ENCODE data around the gene PTPRM. TPM values are rescaled to one million over a fixed set of nuclear protein-coding genes. Genes with fewer than 3 reads are reported as not detected.

The PTPRM gene
- total and polyA plus RNA-seq, 2 of the 8 experiments (the other 6 are each of a cell fraction or from before 2014, with no cell fraction given), result 4.1 to 7.0 TPM

DNA sequence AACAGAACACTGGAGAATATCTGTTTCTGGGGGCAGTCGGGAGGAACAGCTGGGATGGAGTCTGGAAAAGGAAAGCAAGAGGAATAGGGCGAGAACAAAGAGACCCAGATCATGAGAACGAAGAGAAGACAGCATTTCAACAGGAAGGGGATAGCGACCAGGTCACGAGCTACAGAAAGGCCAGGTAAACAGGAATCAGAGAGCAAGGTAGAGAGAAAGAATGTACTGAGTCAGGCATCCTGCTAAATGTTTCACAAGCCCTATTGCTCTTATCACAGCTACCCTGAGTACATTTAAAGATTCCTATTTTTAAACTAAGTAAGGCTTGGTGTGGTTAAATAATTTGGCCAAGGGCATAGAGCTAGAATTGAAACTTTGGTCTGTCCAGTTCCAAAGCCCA lies 787.2 kb downstream of the PTPRM start:
- no peak overlapping the region for H2AFZ ChIP-seq (ENCODE audit: low read length)
- no peak overlapping the region for H3K4ac ChIP-seq (replicated peaks; ENCODE audit: insufficient read length, low read depth, low read length)
- 83% methylated on average over 5 of the region's 5 CpGs; no CpG with 5 or more reads in 1 of the 2 experiments for WGBS, 2 experiments (ENCODE audit: extremely low coverage in 1 of 2, insufficient coverage in 1 of 2, insufficient read length in 1 of 2, insufficient replicate concordance in 2 of 2, low coverage in 1 of 2, low lambda C conversion rate in 2 of 2, missing lambda C conversion rate in 1 of 2)
- no peaks in the 10 kb centered on the region for H3K36me3 ChIP-seq (ENCODE audit: control insufficient read depth in 2 of 4, insufficient read depth in 4 of 4, low read length in 3 of 4)
- no peak overlapping the region for H3K4me3 ChIP-seq (ENCODE audit: extremely low read depth in 1 of 4, insufficient read depth in 2 of 4, low read depth in 3 of 4, low read length in 4 of 4)
- no peak overlapping the region for H4K5ac ChIP-seq (ENCODE audit: insufficient read length, low read depth, low read length)
- no peak overlapping the region for H3K4me2 ChIP-seq (ENCODE audit: insufficient read depth in 1 of 2, low read depth in 2 of 2, low read length in 2 of 2)
- no peaks in the 10 kb centered on the region for H4K20me1 ChIP-seq (replicated peaks in 1 of 2; ENCODE audit: control insufficient read depth in 1 of 2, insufficient read depth in 2 of 2, low read length in 2 of 2)
- no peaks in the 10 kb centered on the region for H3K27me3 ChIP-seq (replicated peaks in 1 of 4; ENCODE audit: control insufficient read depth in 3 of 4, extremely low read depth in 1 of 4, insufficient read depth in 3 of 4, low read length in 3 of 4)
- H2BK5ac ChIP-seq (ENCODE audit: low read depth, low read length), result no peak overlapping the region
- no peak overlapping the region for H4K91ac ChIP-seq (replicated peaks; ENCODE audit: insufficient read length, low read length)
- H3K23me2 ChIP-seq (ENCODE audit: low read depth, low read length), result no peaks in the 10 kb centered on the region
- peaks cover 3 to 10% (median 7%) of the 10 kb centered on the region in 4 experiments; a peak in 5 of 7 replicates for H3K4me1 ChIP-seq (replicated peaks in 1 of 4; ENCODE audit: control insufficient read depth in 3 of 4, insufficient read depth in 4 of 4, low read length in 3 of 4)
- no peak overlapping the region for H2BK12ac ChIP-seq (ENCODE audit: low read depth, low read length)
- H3K27ac ChIP-seq (ENCODE audit: low read depth, low read length), result no peak overlapping the region
- no peaks in the 10 kb centered on the region for H3K79me2 ChIP-seq (ENCODE audit: control insufficient read depth in 1 of 2, insufficient read depth in 2 of 2, low read length in 2 of 2)
- no peak overlapping the region for H2BK120ac ChIP-seq (replicated peaks; ENCODE audit: low read depth, low read length)
- POLR2A ChIA-PET (ENCODE audit: partially characterized antibody), result no interaction called here
- H3K9me3 ChIP-seq (ENCODE audit: insufficient read depth in 2 of 2, low read depth in 1 of 2, low read length in 1 of 2), result 0 out of 4 replicates have a peak, but pooled peaks cover 0 to 2% of the 10 kb centered on the region in 2 experiments
- no peak overlapping the region for H2BK20ac ChIP-seq (ENCODE audit: low read length)
- FAIRE-seq (no peak), DNase-seq (ENCODE audit: low read depth in 1 of 2, low spot score in 2 of 2) (no peak)
- H3K79me1 ChIP-seq (ENCODE audit: low read depth, low read length), result no peaks in the 10 kb centered on the region
- no peak overlapping the region for H2BK15ac ChIP-seq (ENCODE audit: low read length)
- no peak overlapping the region for H4K8ac ChIP-seq (ENCODE audit: extremely low read depth, insufficient read depth, low read length)
- CTCF ChIA-PET (ENCODE audit: partially characterized antibody), result interaction anchor here (0.6 to 1.6 kb wide), 3 partner anchors 14 to 334 kb away, joined by 3 to 4 read pairs (median 3); no protein-coding TSS in a partner anchor
- H3K18ac ChIP-seq (ENCODE audit: extremely low read depth, low read length), result no peak overlapping the region
- H2AK5ac ChIP-seq (ENCODE audit: low read depth, low read length), result no peak overlapping the region
- no peak overlapping the region for H3K9ac ChIP-seq (replicated peaks in 1 of 4; ENCODE audit: extremely low read depth in 1 of 4, low read depth in 3 of 4, low read length in 3 of 4)
- no peak overlapping the region for H3K56ac ChIP-seq (replicated peaks; ENCODE audit: insufficient read length, low read depth, low read length)
- no peak overlapping the region for H3K14ac ChIP-seq (ENCODE audit: insufficient read length)
- no peak overlapping the region for H3K23ac ChIP-seq (ENCODE audit: insufficient read length)
- no peak for TF ChIP-seq SIRT6 (IDR thresholded peaks at IDR 0.05; ENCODE audit: low read length)
- TF ChIP-seq, protein P1, sequence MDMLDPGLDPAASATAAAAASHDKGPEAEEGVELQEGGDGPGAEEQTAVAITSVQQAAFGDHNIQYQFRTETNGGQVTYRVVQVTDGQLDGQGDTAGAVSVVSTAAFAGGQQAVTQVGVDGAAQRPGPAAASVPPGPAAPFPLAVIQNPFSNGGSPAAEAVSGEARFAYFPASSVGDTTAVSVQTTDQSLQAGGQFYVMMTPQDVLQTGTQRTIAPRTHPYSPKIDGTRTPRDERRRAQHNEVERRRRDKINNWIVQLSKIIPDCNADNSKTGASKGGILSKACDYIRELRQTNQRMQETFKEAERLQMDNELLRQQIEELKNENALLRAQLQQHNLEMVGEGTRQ (IDR thresholded peaks at IDR 0.05; ENCODE audit: low read length), result no peak
- no peak for TF ChIP-seq KDM4A (IDR thresholded peaks at IDR 0.05; ENCODE audit: low read depth, low read length, severe bottlenecking)
- TF ChIP-seq CTBP2 (IDR thresholded peaks at IDR 0.05; ENCODE audit: borderline replicate concordance, insufficient read depth, insufficient read length, low read length), result no peak
- TF ChIP-seq, protein P2, sequence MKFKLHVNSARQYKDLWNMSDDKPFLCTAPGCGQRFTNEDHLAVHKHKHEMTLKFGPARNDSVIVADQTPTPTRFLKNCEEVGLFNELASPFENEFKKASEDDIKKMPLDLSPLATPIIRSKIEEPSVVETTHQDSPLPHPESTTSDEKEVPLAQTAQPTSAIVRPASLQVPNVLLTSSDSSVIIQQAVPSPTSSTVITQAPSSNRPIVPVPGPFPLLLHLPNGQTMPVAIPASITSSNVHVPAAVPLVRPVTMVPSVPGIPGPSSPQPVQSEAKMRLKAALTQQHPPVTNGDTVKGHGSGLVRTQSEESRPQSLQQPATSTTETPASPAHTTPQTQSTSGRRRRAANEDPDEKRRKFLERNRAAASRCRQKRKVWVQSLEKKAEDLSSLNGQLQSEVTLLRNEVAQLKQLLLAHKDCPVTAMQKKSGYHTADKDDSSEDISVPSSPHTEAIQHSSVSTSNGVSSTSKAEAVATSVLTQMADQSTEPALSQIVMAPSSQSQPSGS (IDR thresholded peaks at IDR 0.05; ENCODE audit: low read length), result no peak
- TF ChIP-seq RXRA (IDR thresholded peaks at IDR 0.05; ENCODE audit: insufficient read depth, low read depth, low read length), result no peak
- no peak for TF ChIP-seq GABPA (IDR thresholded peaks at IDR 0.05; ENCODE audit: borderline replicate concordance, insufficient read depth, low read length)
- TF ChIP-seq, protein P3, sequence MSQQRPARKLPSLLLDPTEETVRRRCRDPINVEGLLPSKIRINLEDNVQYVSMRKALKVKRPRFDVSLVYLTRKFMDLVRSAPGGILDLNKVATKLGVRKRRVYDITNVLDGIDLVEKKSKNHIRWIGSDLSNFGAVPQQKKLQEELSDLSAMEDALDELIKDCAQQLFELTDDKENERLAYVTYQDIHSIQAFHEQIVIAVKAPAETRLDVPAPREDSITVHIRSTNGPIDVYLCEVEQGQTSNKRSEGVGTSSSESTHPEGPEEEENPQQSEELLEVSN (IDR thresholded peaks at IDR 0.05), result no peak
- no peak for TF ChIP-seq POLR2AphosphoS5 (IDR thresholded peaks at IDR 0.05; ENCODE audit: low read depth, low read length)
- TF ChIP-seq JUN (IDR thresholded peaks at IDR 0.05; ENCODE audit: low read depth, low read length), result no peak
